SU-DHL-6 (cell line): ENCODE data around the gene CTDP1.

Experiments used
- CTCF ChIP-seq: fragments of 200-600 bp; sonication (generic); IDR thresholded peaks from one replicate; pipeline ENCODE4 v1.5.1; 2017; ENCODE audit warnings: antibody characterized with exemption, mild to moderate bottlenecking, low read length, moderate library complexity; ENCODE audit not compliant: insufficient read depth, poor library complexity, severe bottlenecking
- EZH2phosphoT487 ChIP-seq: fragments of 200-600 bp; sonication (generic), shearing (Covaris generic); conservative IDR thresholded peaks from 2 replicates; pipeline ENCODE4 v1.6.1; 2018; ENCODE audit warnings: mild to moderate bottlenecking, antibody characterized with exemption, low read length, moderate library complexity, mixed read lengths

DNA sequence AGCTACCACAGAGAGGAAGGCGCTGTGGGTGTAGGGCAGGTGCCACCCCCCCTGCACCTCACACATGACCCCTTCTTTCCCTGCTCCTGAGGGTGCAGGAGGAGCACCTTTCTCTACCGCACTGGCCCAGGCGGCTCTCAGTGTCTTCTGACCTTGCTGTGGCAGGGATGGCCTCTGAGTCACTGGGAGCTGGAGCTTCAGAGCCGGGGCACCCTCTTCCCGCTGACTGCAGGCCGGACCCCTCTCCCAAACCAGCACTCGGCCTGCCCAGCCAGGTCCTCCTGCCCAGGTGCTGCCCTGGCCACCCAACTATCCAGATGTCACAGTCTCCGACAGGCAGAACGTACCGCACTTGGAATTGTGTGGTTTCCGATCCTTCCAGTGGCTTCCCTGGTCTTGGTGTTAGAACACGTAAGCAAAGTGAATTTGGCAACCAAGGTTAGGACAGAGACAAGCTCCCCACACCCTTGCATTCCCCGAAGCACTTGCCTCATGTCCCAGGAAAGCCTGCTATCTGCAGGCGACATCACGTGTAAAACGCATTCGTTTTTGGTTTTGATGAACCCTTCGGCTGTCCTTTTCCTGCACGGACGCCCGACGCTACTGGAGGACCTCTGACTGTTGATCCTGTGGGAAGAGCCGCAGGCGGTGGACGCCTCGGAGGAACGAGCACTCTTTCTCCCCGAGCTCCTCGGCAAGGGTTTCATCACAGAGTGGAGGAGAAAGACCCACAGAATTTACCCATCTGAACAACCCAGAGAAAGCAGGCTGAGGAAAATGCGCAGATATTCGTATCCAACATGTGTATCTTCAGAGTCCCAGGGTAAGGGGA, 93.5 kb downstream of the CTDP1 start:
- TF ChIP-seq EZH2phosphoT487, result no peak
- TF ChIP-seq CTCF, result no peak
